Measurements from ENCODE around the gene PPP1R14B. TPM values are rescaled to one million over a fixed set of nuclear protein-coding genes. Genes with fewer than 3 reads are reported as not detected.

PPP1R14B gene
- total RNA-seq, 1 donor from 2014 or later: 159 TPM

GRCh38 chr11:64231546-64231945 is 15.2 kb downstream of the PPP1R14B start:
- no peak for DNase-seq (ENCODE audit: low read depth in 2 of 2)

GRCh38 chr11:64230985-64231365 is 15.8 kb downstream of the PPP1R14B start:
- no peak for DNase-seq (ENCODE audit: low read depth in 2 of 2)

GRCh38 chr11:64230171-64230984 is 16.4 kb downstream of the PPP1R14B start, which contains the start of gene DNAJC4:
DNAJC4 (plus strand) TSS chr11:64230548; CDS start chr11:64230855, 307 bp downstream.
- DNase-seq (ENCODE audit: low read depth in 2 of 2): peak; percentile 88 to 94

- no peak for DNase-seq (ENCODE audit: low read depth in 2 of 2)
These were observed 17.0 kb downstream of the PPP1R14B start for GRCh38 chr11:64229744-64230170.

- no peak for DNase-seq (ENCODE audit: low read depth in 2 of 2)
These were observed 17.5 kb downstream of the PPP1R14B start for GRCh38 chr11:64229090-64229743.

- no peak for DNase-seq (ENCODE audit: low read depth in 2 of 2)
These were observed 19.3 kb downstream of the PPP1R14B start for GRCh38 chr11:64227405-64227956.

- DNase-seq (ENCODE audit: low read depth in 2 of 2): no peak
These were observed 20.2 kb downstream of the PPP1R14B start for GRCh38 chr11:64226507-64227051.

GRCh38 chr11:64225608-64226506 is 20.9 kb downstream of the PPP1R14B start, which contains the start of the genes NUDT22 and TRPT1:
NUDT22 (plus strand) TSS chr11:64226274; CDS start chr11:64226653, 379 bp downstream.
TRPT1 (minus strand) TSS chr11:64226186; CDS start chr11:64225860, 326 bp downstream.
- peak; percentile 78 to 79 for DNase-seq (ENCODE audit: low read depth in 2 of 2)

GRCh38 chr11:64224891-64225607 is 21.7 kb downstream of the PPP1R14B start:
- no peak for DNase-seq (ENCODE audit: low read depth in 2 of 2)

GRCh38 chr11:64224151-64224890 is 22.4 kb downstream of the PPP1R14B start:
- DNase-seq (ENCODE audit: low read depth in 2 of 2): no peak

GRCh38 chr11:64223001-64223651 is 23.6 kb downstream of the PPP1R14B start:
- no peak for DNase-seq (ENCODE audit: low read depth in 2 of 2)

GRCh38 chr11:64222651-64223000 is 24.1 kb downstream of the PPP1R14B start:
- no peak for DNase-seq (ENCODE audit: low read depth in 2 of 2)

GRCh38 chr11:64220798-64221197 is 25.9 kb downstream of the PPP1R14B start:
- DNase-seq (ENCODE audit: low read depth in 2 of 2): no peak

- DNase-seq (ENCODE audit: low read depth in 2 of 2): no peak
These were observed 26.5 kb downstream of the PPP1R14B start for GRCh38 chr11:64220271-64220670.

- DNase-seq (ENCODE audit: low read depth in 2 of 2): no peak
These were observed 27.0 kb downstream of the PPP1R14B start for GRCh38 chr11:64219755-64220154.

GRCh38 chr11:64219354-64219684 is 27.4 kb downstream of the PPP1R14B start:
- no peak for DNase-seq (ENCODE audit: low read depth in 2 of 2)

GRCh38 chr11:64218628-64219353 is 28.0 kb downstream of the PPP1R14B start:
- DNase-seq (ENCODE audit: low read depth in 2 of 2): no peak

GRCh38 chr11:64216879-64217278 is 29.9 kb downstream of the PPP1R14B start:
- no peak for DNase-seq (ENCODE audit: low read depth in 2 of 2)
